ENCODE measurements around the gene GCNT1. TPM values are rescaled to one million over a fixed set of nuclear protein-coding genes. Genes with fewer than 3 reads are reported as not detected.

The GCNT1 gene
- total RNA-seq (10 to 100 TPM; 14.8 to 20.9 TPM), polyA plus RNA-seq (4.3 TPM)

DNA sequence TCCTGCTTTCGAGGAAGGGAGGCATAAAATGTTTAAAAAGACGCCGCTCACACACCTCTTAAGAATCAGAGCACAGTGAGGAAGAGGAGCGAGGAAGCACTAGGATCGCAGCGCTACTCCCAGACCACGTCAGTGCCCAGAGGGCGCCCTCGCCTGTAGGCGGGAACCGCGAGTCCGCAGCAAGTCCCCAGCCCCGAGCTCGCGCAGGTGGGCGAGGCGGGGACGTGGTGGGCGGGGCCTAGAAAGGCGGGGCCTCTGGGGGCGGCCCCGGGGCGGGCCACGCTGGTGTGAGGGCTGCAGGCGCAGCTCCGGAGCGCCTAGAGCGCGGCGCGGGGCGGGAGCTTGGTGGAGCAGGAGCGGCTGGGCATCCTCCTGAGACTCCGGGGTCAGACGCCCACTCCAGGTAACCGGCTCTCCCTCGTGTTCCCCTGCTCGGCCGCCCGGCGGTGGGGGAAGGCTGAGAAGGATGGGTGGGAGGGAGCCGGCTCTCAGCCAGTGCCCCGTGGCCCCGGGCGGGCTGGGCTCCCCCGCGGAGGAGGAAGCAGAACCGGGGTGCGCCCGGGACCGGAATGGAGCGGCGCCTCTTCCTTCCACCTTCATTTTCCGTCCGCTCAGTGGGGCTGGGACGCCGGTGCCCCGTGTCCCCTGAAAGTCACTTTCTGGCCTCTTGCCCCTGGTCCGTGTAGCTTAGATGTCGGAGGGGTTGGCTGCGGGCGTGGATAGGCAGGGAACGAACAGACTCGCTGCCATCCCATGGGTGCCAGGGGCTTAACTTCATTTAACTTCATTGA lies at the start of gene GCNT1:
Gene GCNT1 (plus strand): TSS at position 280 of the 791 bp plus-strand sequence. CDS start 43,200 bp downstream, outside the sequence.
- H3K9me3 Mint-ChIP-seq, result no peaks in the 10 kb centered on the region
- Histone ChIP-seq H3K4me1 (ENCODE audit: insufficient read depth, low read length) (peaks cover 12% of the 10 kb centered on the region), H3K36me3 (ENCODE audit: insufficient read depth, low read length) (no peaks in the 10 kb centered on the region), H3K27me3 (ENCODE audit: insufficient read depth, low read length, poor library complexity, severe bottlenecking) (no peaks in the 10 kb centered on the region), H3K27ac (ENCODE audit: low read depth, low read length) (no peak within 1 kb of the TSS), H3K9me3 (ENCODE audit: low read length) (no peaks in the 10 kb centered on the region), H3K4me3 (ENCODE audit: low read length) (peak within 1 kb of the TSS; percentile 83)
- peak within 1 kb of the TSS; percentile 85 to 98 (median 95) for H3K4me3 Mint-ChIP-seq
- H3K27me3 Mint-ChIP-seq, result peaks cover 0 to 3% of the 10 kb centered on the region in 2 donors
- H3K27ac Mint-ChIP-seq, result peak within 1 kb of the TSS in 7 of 8 donors; percentile 52 to 95 (median 84)
- DNase-seq, result peak; percentile 85 to 91 (median 86)
- ChIA-PET POLR2A (interaction anchor here (1.0 to 1.1 kb wide), 2 partner anchors 64 to 65 kb away, joined by 3 to 6 read pairs; partner anchors contain the start of gene RFK), CTCF (interaction anchor here (0.7 to 4.3 kb wide), 8 partner anchors 10 to 242 kb away, joined by 3 to 38 read pairs (median 3); partner anchors contain the start of gene RFK)
- H3K36me3 Mint-ChIP-seq, result peaks cover 0 to 1% (median 1%) of the 10 kb centered on the region in 3 donors
- peaks cover 24 to 40% (median 35%) of the 10 kb centered on the region in 3 donors for H3K4me1 Mint-ChIP-seq

DNA sequence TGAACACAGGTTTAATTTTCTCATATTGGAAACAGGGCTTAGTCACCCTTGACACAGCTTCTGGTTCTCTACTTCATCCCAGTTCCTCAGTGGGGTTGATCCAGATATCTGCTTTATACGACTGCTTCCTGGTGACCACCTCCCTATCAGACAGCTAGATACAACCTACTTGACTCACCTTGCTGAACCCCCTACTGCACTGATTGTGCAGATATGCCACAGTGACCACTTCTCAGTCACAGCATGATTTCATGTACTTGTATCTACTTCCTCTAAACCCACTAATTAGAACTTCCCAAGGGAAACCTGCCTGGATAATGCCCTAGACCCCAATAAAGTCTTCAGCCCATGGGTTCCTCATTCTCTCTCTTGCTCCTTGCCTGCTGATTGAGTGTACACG lies 46.3 kb upstream of the GCNT1 start:
- Mint-ChIP-seq H3K27me3 (peaks cover 4 to 7% of the 10 kb centered on the region in 2 donors), H3K27ac (no peak overlapping the region), H3K4me1 (peaks cover 2 to 32% (median 11%) of the 10 kb centered on the region in 3 donors), H3K36me3 (peaks cover 0 to 19% (median 1%) of the 10 kb centered on the region in 3 donors), H3K4me3 (no peak overlapping the region), H3K9me3 (peaks cover 6 to 16% (median 12%) of the 10 kb centered on the region in 5 donors)
- no peaks in the 10 kb centered on the region for H3K4me1 ChIP-seq (ENCODE audit: insufficient read depth, low read length)
- POLR2A ChIA-PET, result no interaction called here
- H3K36me3 ChIP-seq (ENCODE audit: insufficient read depth, low read length), result no peaks in the 10 kb centered on the region
- H3K4me3 ChIP-seq (ENCODE audit: low read length), result no peak overlapping the region
- peaks cover 8% of the 10 kb centered on the region for H3K9me3 ChIP-seq (ENCODE audit: low read length)
- CTCF ChIA-PET, result no interaction called here
- no peak for DNase-seq
- no peak overlapping the region for H3K27ac ChIP-seq (ENCODE audit: low read depth, low read length)
- H3K27me3 ChIP-seq (ENCODE audit: insufficient read depth, low read length, poor library complexity, severe bottlenecking), result no peaks in the 10 kb centered on the region

GRCh38 chr9:76413658-76414057 lies 45.3 kb upstream of the GCNT1 start:
- Mint-ChIP-seq H3K4me1 (peaks cover 2 to 34% (median 7%) of the 10 kb centered on the region in 3 donors), H3K36me3 (peaks cover 0 to 19% (median 1%) of the 10 kb centered on the region in 3 donors), H3K27ac (no peak overlapping the region), H3K9me3 (peaks cover 6 to 16% (median 12%) of the 10 kb centered on the region in 5 donors), H3K4me3 (no peak overlapping the region), H3K27me3 (peaks cover 4 to 7% of the 10 kb centered on the region in 2 donors)
- H3K36me3 ChIP-seq (ENCODE audit: insufficient read depth, low read length), result no peaks in the 10 kb centered on the region
- H3K27ac ChIP-seq (ENCODE audit: low read depth, low read length), result no peak overlapping the region
- no peak overlapping the region for H3K4me3 ChIP-seq (ENCODE audit: low read length)
- H3K4me1 ChIP-seq (ENCODE audit: insufficient read depth, low read length), result no peaks in the 10 kb centered on the region
- H3K27me3 ChIP-seq (ENCODE audit: insufficient read depth, low read length, poor library complexity, severe bottlenecking), result no peaks in the 10 kb centered on the region
- ChIA-PET POLR2A (no interaction called here), CTCF (no interaction called here)
- no peak for DNase-seq
- peaks cover 8% of the 10 kb centered on the region for H3K9me3 ChIP-seq (ENCODE audit: low read length)

GRCh38 chr9:76414661-76415060 lies 44.3 kb upstream of the GCNT1 start:
- no peaks in the 10 kb centered on the region for H3K4me1 ChIP-seq (ENCODE audit: insufficient read depth, low read length)
- Mint-ChIP-seq H3K4me1 (peaks cover 2 to 34% (median 7%) of the 10 kb centered on the region in 3 donors), H3K4me3 (peak overlapping the region in 1 of 7 donors; percentile 24), H3K27me3 (peaks cover 6 to 7% of the 10 kb centered on the region in 2 donors), H3K36me3 (peaks cover 0 to 19% (median 1%) of the 10 kb centered on the region in 3 donors), H3K27ac (no peak overlapping the region), H3K9me3 (peaks cover 6 to 16% (median 12%) of the 10 kb centered on the region in 5 donors)
- CTCF ChIA-PET, result no interaction called here
- H3K4me3 ChIP-seq (ENCODE audit: low read length), result no peak overlapping the region
- DNase-seq, result peak in 1 of 5 donors; percentile 5
- POLR2A ChIA-PET, result no interaction called here
- H3K9me3 ChIP-seq (ENCODE audit: low read length), result peaks cover 8% of the 10 kb centered on the region
- H3K27ac ChIP-seq (ENCODE audit: low read depth, low read length), result no peak overlapping the region
- no peaks in the 10 kb centered on the region for H3K27me3 ChIP-seq (ENCODE audit: insufficient read depth, low read length, poor library complexity, severe bottlenecking)
- no peaks in the 10 kb centered on the region for H3K36me3 ChIP-seq (ENCODE audit: insufficient read depth, low read length)

DNA sequence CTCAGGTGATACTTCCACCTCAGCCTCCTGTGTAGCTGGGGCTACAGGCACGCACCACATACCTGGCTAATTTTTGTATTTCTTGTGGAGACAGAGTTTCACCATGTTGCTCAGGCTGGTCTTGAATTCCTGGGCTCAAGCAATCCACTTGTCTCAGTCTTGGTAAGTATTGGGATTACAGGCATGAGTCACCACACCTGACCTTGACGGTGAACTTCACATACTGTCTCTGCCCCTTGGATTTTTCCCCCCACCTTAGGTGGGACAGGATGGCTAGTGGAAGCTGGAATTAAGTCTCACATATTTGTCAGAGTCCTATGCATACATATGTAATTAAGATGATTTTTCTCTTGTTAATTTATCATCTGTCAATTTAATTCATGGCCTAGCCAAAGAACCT lies 43.8 kb upstream of the GCNT1 start:
- no peaks in the 10 kb centered on the region for H3K4me1 ChIP-seq (ENCODE audit: insufficient read depth, low read length)
- H3K9me3 ChIP-seq (ENCODE audit: low read length), result peaks cover 8% of the 10 kb centered on the region
- CTCF ChIA-PET, result no interaction called here
- Mint-ChIP-seq H3K36me3 (peaks cover 0 to 19% (median 1%) of the 10 kb centered on the region in 3 donors), H3K4me3 (peak overlapping the region in 1 of 7 donors; percentile 12), H3K9me3 (peaks cover 6 to 16% (median 12%) of the 10 kb centered on the region in 5 donors), H3K4me1 (peaks cover 2 to 34% (median 7%) of the 10 kb centered on the region in 3 donors), H3K27ac (no peak overlapping the region), H3K27me3 (peaks cover 7 to 8% of the 10 kb centered on the region in 2 donors)
- H3K27ac ChIP-seq (ENCODE audit: low read depth, low read length), result no peak overlapping the region
- POLR2A ChIA-PET, result no interaction called here
- no peaks in the 10 kb centered on the region for H3K27me3 ChIP-seq (ENCODE audit: insufficient read depth, low read length, poor library complexity, severe bottlenecking)
- no peak for DNase-seq
- no peaks in the 10 kb centered on the region for H3K36me3 ChIP-seq (ENCODE audit: insufficient read depth, low read length)
- H3K4me3 ChIP-seq (ENCODE audit: low read length), result no peak overlapping the region

DNA sequence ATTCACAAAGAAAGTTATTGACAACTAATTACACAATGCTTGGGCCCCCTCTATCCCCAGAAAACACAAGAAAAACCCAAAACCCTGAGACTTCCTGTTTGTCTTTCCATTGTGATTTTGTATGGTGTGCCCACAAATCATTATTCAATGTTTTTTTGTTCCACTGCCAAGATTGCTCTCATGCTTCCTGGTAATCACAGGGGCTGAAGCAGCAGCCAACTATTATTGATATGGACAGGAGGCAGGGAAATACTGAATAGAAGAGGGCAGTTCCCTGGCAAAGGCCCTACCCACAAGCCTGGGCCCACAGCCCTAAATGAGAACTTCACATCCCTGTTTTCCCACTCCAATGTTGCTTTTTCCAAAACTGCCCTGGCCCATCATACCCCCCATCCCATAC lies 43.3 kb upstream of the GCNT1 start:
- H3K9me3 ChIP-seq (ENCODE audit: low read length), result peaks cover 8% of the 10 kb centered on the region
- no peaks in the 10 kb centered on the region for H3K4me1 ChIP-seq (ENCODE audit: insufficient read depth, low read length)
- H3K36me3 Mint-ChIP-seq, result peaks cover 0 to 19% (median 1%) of the 10 kb centered on the region in 3 donors
- peaks cover 7 to 8% of the 10 kb centered on the region in 2 donors for H3K27me3 Mint-ChIP-seq
- no peaks in the 10 kb centered on the region for H3K36me3 ChIP-seq (ENCODE audit: insufficient read depth, low read length)
- H3K27me3 ChIP-seq (ENCODE audit: insufficient read depth, low read length, poor library complexity, severe bottlenecking), result no peaks in the 10 kb centered on the region
- peaks cover 2 to 34% (median 7%) of the 10 kb centered on the region in 3 donors for H3K4me1 Mint-ChIP-seq
- peaks cover 6 to 16% (median 12%) of the 10 kb centered on the region in 5 donors for H3K9me3 Mint-ChIP-seq
- H3K4me3 ChIP-seq (ENCODE audit: low read length), result no peak overlapping the region
- H3K4me3 Mint-ChIP-seq, result peak overlapping the region in 1 of 7 donors; percentile 23
- POLR2A ChIA-PET, result no interaction called here
- H3K27ac Mint-ChIP-seq, result peak overlapping the region in 1 of 8 donors; percentile 35
- DNase-seq, result no peak
- H3K27ac ChIP-seq (ENCODE audit: low read depth, low read length), result no peak overlapping the region
- CTCF ChIA-PET, result no interaction called here

- peaks cover 2 to 34% (median 7%) of the 10 kb centered on the region in 3 donors for H3K4me1 Mint-ChIP-seq
- peaks cover 7 to 8% of the 10 kb centered on the region in 2 donors for H3K27me3 Mint-ChIP-seq
- H3K9me3 Mint-ChIP-seq, result peaks cover 6 to 16% (median 12%) of the 10 kb centered on the region in 5 donors
- CTCF ChIA-PET, result interaction anchor here (1.1 to 1.4 kb wide), 2 partner anchors 16 to 241 kb away, joined by 3 to 5 read pairs; no protein-coding TSS in a partner anchor
- no peaks in the 10 kb centered on the region for H3K36me3 ChIP-seq (ENCODE audit: insufficient read depth, low read length)
- H3K27ac ChIP-seq (ENCODE audit: low read depth, low read length), result no peak overlapping the region
- no peak overlapping the region for H3K4me3 Mint-ChIP-seq
- H3K27me3 ChIP-seq (ENCODE audit: insufficient read depth, low read length, poor library complexity, severe bottlenecking), result no peaks in the 10 kb centered on the region
- peaks cover 8% of the 10 kb centered on the region for H3K9me3 ChIP-seq (ENCODE audit: low read length)
- H3K27ac Mint-ChIP-seq, result peak overlapping the region in 1 of 8 donors; percentile 47
- H3K36me3 Mint-ChIP-seq, result peaks cover 0 to 19% (median 1%) of the 10 kb centered on the region in 3 donors
- no peak overlapping the region for H3K4me3 ChIP-seq (ENCODE audit: low read length)
- no peaks in the 10 kb centered on the region for H3K4me1 ChIP-seq (ENCODE audit: insufficient read depth, low read length)
- POLR2A ChIA-PET, result no interaction called here
- DNase-seq, result no peak
Measured at GRCh38 chr9:76417394-76417793, 41.6 kb upstream of the GCNT1 start.

Data from CD8-positive, alpha-beta memory T cell (primary cell).